HG03575 (cell line): ENCODE results near the gene TAF3.

Source experiments
- ATAC-seq: cut with Tn5 transposase; IDR thresholded peaks from one replicate; pipeline ENCODE4 v1.9.1; 2021; ENCODE audit not compliant: unreplicated experiment, insufficient number of reproducible peaks, low FRiP score; ENCODE audit errors: extremely low read depth

Gene TAF3

DNA sequence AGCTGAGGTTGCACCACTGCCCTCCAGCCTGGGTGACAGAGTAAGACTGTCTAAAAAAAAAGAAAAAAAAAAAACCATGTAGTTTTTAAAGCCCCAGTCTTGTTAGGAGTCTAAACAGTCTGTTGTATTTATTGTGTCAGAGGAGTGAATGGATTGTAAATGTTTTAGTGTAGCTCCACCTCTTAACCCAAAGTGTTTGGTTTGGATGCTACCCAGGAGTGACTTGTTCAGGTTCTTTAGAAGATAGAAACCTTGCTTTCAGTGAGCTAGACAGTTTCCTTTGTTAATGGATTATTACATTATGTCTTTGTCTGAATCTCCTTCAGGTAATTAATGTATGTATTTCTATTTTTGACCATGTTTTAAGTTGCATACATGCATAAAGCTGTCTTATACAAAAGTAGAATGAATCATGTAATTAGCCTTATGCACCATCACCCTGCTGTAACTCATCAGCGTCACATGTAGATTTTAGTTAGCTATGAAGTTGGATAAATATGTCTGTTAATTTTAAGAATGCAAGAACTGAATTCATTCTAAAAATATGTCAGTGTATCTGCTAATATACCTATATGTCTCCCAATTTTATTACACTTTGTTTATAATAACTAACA is 97.7 kb downstream of the TAF3 start:
- no peak for ATAC-seq

DNA sequence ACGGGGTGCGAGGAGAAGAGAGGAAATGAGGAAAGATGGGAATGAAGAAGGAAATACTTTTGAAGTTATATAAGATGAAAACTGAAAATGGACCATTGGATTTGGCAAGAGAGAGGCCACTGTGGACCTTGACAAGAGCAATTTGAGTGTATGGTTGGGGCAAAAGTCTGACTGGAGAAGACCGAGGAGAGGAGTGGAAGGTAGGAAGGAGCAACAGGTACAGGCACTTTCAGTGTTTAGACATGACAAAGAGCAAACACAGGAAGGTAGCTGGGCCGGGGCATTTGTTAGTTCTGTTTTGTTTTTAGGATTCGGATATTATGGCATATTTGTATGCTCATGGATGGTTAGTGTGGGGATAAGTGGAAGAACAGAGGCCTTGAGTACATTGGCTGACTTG is 99.4 kb downstream of the TAF3 start:
- ATAC-seq = no peak

DNA sequence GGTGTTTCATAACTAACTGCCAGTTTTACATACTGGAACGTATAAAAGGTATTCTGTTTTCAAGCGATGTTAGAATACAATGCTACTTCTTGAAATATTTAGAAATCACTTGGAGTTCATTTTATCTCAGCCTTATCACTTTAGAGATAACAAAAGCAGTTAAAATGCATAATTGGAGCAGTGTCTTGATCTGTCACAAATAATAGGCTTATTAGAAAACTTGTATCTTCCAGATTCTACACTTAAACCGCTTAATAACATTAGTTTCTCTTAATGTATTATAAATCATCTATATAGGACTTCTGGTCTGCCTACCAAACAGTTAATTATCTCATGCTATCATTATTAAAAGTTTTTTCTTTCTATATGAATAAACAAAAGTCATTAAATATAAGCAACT is 104.4 kb downstream of the TAF3 start:
- no peak for ATAC-seq

DNA sequence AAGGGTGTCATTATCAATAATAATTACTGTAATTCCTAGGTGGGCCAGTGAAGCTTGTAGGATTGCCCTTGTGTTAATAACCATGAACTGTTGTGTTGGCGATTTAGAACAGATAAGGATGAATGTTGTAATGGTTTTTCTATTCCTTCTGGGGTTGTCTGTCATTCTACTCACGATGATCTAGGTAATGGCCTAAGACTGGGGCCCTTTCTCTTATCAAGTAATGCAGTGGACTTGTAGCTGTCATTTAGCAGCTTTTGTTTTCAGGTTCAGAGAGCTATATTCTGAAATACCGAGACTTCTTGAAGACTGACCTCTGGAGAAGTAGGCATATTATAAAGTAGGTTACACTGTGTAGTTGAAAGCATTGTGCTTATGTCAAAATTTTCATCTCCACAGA is 110.2 kb downstream of the TAF3 start:
- ATAC-seq = no peak

DNA sequence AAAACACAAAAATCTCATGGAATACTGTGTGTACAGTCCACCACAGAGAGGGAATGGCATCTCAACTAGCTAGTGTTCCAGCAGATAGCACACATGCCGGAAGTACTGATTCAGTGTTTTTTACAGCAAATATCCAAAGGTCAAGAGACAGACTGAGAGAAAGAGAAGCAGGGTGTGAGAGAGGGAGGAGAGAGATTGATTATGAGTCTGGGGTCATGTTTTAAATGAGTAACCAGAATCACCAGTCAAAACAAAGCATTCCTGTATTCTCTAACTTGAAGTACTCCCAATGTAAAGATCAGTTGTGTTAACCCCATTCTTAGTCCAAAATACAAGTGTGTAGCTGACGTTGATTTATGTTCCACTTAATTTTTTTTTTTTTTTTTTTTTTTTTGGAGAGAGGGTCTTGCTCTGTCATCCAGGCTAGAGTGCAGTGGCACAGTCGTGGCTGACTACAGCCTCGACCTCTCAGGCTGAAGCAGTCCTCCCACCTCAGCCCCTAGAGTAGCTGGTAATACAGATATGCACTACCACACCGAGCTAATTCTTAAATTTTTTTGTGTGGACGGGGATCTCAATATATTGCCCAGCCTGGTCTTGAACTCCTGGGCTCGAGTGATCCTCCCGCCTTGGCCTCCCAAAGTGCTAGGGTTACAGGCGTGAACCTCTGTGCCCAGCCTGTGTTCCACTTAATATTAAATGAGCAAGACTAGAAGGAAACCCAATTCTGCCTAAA is 114.2 kb downstream of the TAF3 start:
- no peak for ATAC-seq

DNA sequence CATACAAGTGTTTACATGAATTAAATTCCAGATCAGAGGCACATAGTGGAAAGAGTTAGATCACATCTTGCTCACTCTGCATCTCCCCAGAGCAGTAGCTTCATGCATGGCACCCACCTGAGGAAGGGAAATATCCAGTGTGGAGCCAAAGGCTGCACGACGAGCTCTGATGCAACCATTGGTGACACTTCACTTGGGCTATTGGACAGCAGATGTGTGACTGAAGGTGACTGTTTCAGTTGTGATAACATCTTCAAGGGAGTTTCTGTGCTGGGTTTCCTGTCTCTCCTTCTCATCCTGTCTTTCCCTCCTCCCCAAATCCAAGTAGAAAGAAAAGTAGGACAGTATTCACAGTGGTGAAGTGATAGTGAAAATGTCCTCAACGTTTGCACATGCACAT is 115.0 kb downstream of the TAF3 start:
- ATAC-seq = no peak

DNA sequence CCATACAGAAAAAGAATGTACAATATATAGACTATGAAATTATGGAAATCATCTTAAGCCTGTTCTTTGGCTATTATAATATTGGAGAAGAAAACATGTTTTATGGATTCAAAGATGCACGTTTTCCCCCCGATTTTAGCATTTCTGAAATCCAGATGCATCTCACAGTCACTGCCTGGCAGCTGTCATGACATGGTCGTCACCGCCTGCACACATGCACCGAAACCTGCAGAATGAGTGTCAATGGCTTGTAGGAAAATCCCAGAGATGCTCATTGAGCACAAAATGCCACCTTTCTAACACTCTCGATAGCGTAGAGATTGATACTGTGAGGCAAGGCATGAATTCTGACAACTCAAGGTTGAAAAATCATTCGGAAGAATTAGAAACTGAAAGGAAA is 115.5 kb downstream of the TAF3 start:
- no peak for ATAC-seq

DNA sequence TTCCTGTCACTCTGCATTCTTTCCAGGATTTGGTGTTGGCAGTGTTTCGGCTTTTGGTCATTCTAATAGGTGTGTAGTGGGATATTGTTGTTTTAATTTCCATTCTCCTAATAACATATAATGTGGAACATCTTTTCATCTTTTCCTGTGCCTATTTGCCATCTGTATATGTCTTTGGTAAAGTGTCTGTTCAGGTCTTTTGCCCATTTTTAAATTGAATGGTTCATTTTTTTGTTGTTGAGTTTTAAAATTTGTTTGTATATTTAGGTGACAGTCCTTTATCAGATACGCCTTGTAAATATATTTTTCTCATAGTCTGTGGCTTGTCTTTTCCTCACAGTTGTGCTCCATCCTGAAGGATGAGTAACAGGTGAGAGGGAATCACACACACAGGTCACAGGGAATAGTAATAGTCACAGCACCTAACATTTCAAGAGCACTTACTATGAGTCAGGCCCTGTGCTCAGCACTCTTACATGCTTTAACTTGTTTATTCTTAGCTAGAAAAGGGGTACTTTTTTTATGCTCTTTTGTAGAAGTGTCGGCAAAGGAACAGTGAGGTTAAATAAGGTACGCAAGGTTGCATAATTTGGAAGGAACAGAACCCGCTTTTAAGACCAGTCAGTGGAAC is 119.1 kb downstream of the TAF3 start:
- no peak for ATAC-seq

DNA sequence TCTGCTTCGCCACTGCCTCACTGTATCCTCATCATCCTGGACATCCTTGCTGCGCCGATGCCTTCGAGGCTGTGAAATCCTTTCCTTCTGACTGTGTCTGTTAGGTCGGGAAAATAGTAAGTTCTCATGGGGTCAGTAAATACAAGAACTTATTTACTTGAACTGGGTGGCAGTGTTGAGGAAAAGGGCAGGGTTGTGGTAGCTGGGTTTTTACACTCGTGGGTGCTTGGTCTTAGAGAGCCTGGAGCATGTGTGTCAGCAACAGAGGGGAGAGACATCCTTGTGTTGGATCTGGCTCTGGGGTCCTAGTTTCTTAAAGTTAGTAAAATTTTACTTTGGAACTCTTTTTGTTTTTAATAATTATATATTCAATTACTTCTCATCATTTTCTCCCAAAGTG is 123.3 kb downstream of the TAF3 start:
- ATAC-seq = no peak

DNA sequence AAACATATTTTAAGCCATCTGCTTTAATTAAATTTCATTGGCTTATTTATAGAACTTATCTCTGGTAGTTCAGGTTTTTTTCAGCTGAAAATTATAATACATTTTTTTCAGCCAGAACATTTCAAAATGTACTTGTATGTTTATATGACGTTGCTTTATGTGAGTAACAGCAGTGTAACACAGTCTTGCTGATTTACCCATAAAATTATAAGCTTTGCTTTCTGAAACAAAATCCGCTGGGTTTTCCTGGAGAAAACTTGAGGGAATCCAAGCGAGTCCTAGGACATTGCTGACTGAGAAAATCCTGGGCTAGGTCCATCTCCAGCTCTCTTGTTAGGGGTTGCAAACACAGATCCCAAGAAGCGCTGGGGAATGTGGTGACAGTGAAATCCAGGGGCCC is 124.0 kb downstream of the TAF3 start:
- no peak for ATAC-seq

DNA sequence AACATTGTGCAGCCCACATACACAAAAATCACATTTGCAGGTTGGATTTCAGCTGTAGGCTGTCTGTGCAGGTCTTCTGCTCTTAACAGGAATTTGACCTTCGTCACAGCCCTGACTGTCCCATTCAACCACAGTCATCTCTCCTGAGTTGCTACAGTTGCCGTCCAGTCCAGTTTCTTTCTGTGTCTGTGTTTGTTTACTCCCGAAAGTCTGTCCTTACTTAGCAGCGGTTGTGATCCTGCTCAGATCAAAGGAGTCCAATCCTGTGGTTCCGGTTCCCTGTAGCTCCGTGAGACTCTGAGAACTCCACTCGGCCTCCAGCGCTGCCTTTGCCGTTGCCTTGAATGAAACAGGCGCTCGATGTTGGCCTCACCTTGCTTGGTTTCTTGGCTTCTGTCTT is 124.6 kb downstream of the TAF3 start:
- ATAC-seq = no peak

DNA sequence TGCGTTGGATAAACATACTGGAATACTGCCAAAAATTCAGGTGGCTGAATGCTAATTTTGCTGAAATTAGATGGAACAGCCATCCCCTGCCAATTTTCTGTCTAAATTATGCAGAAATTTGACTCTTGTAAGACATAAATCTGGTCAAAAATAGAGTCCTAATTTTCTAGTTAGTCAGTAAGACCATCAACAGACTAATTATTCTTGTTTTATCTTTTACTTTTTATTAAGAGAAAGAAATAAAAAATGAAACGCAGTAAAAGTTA is 125.8 kb downstream of the TAF3 start:
- ATAC-seq = no peak

DNA sequence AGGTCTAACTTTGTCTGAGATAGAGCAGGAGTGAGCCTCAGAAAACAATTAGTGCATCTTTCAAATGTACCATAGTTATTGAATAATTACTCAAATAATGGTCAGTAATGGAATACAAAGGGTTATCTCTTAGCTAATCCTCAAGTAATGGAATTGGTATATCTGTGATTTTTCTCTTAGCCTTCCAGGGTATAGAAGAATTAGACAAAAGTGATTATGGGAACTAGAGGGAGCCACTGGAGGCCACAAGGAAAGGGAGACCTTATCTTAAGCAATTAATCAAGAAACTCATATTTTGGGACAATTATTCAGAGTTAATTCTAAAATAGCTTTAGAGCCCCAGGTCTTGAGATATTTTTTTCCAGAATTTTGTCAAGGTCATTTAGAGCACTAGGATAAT is 126.2 kb downstream of the TAF3 start:
- ATAC-seq = no peak

DNA sequence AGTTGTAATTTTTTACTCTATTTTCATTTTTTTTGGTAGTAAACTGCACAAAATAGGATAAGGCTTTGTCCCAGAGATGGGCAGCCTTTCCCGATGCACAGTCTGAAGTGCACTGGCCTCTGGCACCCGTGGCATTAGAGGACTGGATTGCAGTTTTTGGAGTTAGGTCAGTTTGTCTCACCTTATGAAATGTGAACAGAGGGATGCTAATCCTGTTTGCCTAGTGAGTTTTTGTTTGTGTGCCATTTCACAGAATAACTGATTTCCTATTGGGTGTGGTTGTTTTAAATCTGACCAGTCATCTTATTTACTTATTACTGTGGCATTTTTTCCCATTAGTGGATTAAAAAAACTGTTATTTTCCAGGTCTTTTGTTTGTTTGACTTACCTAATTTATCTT is 126.7 kb downstream of the TAF3 start:
- ATAC-seq = no peak

DNA sequence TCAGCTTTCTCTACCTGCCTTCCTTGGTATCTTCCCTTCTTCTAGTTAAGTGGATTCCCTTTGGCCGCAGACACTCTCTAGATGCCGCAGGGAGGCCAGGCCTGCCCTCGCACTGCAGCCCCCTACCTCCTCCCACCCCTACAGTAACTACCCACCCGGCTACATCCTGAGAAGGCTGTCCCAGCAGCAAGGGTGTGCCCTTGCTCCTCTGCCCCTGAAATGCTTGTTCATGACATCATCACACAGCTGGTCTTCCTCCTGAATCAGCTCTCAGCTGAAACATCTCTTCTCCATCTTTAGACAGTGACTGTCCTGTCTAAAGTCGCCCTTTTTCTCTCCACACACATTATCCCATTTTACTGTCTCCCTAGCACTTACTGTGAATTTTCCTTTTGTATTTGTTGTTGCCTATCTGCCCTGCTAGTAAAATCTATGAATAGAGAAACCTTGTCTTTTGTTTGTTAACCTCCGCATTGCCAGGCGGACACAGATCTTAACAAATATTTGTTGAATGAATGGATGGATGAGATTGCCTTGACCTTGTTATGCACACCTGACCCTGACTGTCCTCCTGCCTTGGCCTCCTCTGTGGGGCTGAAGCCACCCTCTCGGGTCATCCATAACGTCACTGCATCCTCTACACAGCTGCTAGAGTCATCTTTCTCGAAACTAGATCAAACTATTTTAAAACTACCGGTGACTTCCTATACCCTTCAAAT is 127.3 kb downstream of the TAF3 start:
- ATAC-seq = no peak

DNA sequence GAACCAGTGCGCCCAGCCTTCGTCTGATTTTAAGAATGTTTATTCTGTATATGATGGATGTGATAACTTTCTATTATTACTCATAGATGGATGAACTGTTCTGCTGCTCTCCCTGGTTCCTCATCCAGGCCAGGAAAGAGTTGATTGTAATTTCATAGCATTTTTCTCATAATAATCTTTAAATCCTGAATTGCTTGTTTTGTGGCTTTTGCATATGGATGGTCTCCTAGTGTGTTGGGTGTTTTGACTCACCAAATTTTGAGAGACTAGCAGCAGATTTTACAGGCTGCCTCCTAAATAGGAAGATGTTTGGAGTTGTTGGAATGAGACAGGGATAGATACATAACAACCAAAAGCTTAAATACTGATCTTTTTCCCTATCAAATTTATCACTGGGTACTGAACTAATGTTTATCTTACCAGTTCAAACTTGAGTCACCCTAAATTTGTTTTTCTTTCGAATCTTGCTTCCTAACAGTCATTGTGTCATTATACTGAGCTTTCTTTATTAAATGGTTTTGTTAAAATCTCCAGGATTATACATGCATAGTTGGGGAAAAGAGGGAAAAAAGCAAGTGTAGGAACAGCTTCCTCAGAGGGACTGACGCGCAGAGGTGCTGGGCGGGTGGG is 130.2 kb downstream of the TAF3 start:
- no peak for ATAC-seq

DNA sequence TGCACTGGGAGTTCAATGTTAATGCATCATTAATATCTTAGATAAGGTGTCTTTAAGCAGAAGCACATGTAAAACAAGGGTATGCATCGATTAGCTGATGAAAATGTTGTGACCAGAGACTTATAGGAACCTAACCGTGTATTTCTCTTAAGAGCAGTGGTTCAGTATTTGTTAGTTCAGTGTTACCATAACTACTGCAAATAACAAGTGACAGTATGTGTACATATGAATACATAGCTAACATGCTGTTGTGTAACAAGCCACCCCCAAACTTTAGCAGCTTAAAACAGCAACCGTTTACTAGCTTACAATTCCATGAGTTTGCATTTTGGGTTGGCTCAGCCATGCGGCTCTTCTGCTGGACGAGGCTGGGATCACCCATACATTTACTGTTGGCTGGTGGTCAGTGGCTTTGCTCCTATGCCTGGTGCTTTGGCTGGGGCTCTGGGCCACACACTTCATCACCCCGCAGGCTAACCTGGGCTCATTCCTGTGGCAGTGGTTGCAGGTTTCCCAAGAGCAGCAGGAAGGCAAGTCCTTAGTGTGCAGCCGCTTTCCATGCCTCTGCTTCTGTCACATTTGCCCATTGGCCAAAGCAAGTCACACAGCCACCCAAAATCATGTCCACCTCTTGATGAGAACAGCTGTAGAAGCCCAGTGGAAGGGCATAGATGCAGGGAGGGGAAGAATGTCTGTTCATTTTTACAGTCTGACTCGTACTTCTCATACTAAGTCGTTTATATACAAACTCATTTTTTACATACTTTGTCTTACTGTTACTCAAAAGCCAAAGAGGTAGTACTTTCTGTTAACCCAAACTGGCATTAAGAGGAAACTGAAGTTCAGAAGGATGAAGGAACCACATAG is 132.9 kb downstream of the TAF3 start:
- ATAC-seq = no peak

DNA sequence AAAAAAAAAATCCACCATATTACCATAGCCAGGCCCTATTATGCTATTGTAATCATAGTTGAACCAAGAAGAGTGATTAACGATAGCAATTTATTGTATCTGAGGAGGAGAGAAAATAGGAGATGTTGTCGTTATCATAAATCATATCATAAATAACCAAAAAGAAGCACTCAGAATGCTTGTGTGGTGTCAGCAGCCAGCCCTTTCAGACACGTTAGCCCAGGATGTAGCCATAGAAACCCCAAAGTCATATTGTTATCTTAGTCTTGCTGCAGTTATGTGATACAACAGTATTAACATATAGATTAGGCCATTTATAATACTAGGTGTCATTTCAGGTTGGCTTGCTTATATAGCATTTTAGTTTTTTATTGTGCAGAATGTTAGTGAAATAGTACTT is 134.0 kb downstream of the TAF3 start:
- no peak for ATAC-seq

DNA sequence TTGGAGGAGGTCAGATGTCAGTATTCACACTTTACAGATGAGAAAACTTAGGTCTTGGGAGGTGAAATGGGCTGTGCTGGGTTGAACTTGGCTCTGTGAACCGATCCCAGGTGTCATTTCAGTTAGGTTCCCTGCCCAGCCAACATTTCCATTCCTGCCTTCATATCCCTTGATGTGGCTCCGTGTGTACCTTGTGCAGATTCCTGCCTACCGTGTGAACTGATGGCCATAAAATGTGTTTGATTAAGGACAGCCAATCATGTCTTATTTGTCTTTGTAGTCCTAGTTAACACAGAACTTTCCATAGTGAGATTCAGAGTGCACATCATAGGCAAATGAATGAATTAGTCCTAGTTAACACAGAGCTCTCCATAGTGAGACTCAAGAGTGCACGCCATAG is 135.1 kb downstream of the TAF3 start:
- ATAC-seq = no peak
